GM23338 (cell line): ENCODE results near the gene KTI12.

Source experiments
- CREB1 ChIP-seq: fragments of 250-450 bp; sonication (Bioruptor Pico); IDR thresholded peaks from 2 replicates; pipeline ENCODE4 v1.5.0; 2020; ENCODE audit warnings: low read depth, mild to moderate bottlenecking, moderate library complexity
- ETS1 ChIP-seq: IDR thresholded peaks from 2 replicates; pipeline ENCODE4 v1.6.1; 2016; ENCODE audit warnings: antibody characterized with exemption
- EZH2 ChIP-seq: fragments of 200-600 bp; sonication (generic); IDR thresholded peaks from one replicate; pipeline ENCODE4 v1.8.0; 2017; ENCODE audit warnings: antibody characterized with exemption, mild to moderate bottlenecking, low read depth; ENCODE audit not compliant: unreplicated experiment
- EZH2phosphoT487 ChIP-seq: fragments of 200-600 bp; sonication (generic); IDR thresholded peaks from one replicate; pipeline ENCODE4 v1.8.1; 2018; ENCODE audit warnings: antibody characterized with exemption; ENCODE audit not compliant: unreplicated experiment
- JUNB ChIP-seq: IDR thresholded peaks from one replicate; pipeline ENCODE4 v1.6.1; 2016; ENCODE audit warnings: antibody characterized with exemption; ENCODE audit not compliant: unreplicated experiment
- NANOG ChIP-seq: IDR thresholded peaks from 2 replicates; pipeline ENCODE4 v1.6.1; 2016; ENCODE audit warnings: antibody characterized with exemption, borderline replicate concordance
- POLR2AphosphoS5 ChIP-seq: IDR thresholded peaks from 2 replicates; pipeline ENCODE4 v1.6.1; 2016; ENCODE audit warnings: antibody characterized with exemption, low read depth
- STAT1 ChIP-seq: IDR thresholded peaks from one replicate; pipeline ENCODE4 v1.6.1; 2016; ENCODE audit warnings: antibody characterized with exemption; ENCODE audit not compliant: unreplicated experiment
- ZNF114 ChIP-seq: fragments of 250-450 bp; sonication (Bioruptor Pico); IDR thresholded peaks from 2 replicates; pipeline ENCODE4 v1.5.0; 2020; ENCODE audit warnings: mild to moderate bottlenecking, moderate library complexity
- ZNF331 ChIP-seq: fragments of 250-450 bp; sonication (Bioruptor Pico); IDR thresholded peaks from 2 replicates; pipeline ENCODE4 v1.5.0; 2020; ENCODE audit warnings: low read depth, mild to moderate bottlenecking, moderate library complexity
- ZNF462 ChIP-seq: fragments of 250-450 bp; sonication (Bioruptor Pico); IDR thresholded peaks from 2 replicates; pipeline ENCODE4 v1.5.0; 2020; ENCODE audit warnings: mild to moderate bottlenecking, moderate library complexity
- TF ChIP-seq, protein P1 (sequence below), 2 experiments: fragments of 200-600 bp in 1 of 2; sonication (generic) in 1 of 2; conservative IDR thresholded peaks; 2 replicates each; pipeline versions ENCODE4 v1.5.1 to v1.6.1; 2016 to 2017; ENCODE audit warnings: antibody characterized with exemption in 2 of 2, low read depth in 2 of 2, mild to moderate bottlenecking in 2 of 2, moderate library complexity in 1 of 2
- TF ChIP-seq, protein P2 (sequence below): IDR thresholded peaks from one replicate; pipeline ENCODE4 v1.6.1; 2018; ENCODE audit warnings: antibody characterized with exemption; ENCODE audit not compliant: unreplicated experiment

DNA sequence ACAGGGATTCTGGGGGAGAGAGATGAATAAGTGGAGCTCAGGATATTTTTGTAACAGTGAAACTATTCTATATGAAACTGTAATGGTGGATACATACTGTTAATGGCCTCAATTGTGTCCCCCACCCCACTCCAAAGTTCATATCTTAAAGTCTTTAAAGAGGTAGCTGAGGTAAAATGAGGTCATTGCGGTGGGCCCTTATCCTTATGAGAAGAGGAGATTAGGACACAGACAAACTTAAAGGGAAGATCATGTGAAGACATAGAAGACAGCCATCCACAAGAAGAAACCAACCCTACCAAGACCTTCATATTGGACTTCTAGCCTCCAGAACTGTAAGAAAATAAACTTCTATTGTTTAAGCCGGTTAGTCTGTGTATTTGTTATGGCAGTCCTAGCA is 11.6 kb upstream of the KTI12 start:
- TF ChIP-seq, protein P1, sequence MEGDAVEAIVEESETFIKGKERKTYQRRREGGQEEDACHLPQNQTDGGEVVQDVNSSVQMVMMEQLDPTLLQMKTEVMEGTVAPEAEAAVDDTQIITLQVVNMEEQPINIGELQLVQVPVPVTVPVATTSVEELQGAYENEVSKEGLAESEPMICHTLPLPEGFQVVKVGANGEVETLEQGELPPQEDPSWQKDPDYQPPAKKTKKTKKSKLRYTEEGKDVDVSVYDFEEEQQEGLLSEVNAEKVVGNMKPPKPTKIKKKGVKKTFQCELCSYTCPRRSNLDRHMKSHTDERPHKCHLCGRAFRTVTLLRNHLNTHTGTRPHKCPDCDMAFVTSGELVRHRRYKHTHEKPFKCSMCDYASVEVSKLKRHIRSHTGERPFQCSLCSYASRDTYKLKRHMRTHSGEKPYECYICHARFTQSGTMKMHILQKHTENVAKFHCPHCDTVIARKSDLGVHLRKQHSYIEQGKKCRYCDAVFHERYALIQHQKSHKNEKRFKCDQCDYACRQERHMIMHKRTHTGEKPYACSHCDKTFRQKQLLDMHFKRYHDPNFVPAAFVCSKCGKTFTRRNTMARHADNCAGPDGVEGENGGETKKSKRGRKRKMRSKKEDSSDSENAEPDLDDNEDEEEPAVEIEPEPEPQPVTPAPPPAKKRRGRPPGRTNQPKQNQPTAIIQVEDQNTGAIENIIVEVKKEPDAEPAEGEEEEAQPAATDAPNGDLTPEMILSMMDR (conservative IDR thresholded peaks at IDR 0.05; ENCODE audit: low read depth in 2 of 2), result no peak
- TF ChIP-seq POLR2AphosphoS5 (no peak), ZNF462 (CRISPR knock-in tag) (no peak), EZH2phosphoT487 (no peak), EZH2 (no peak), CREB1 (CRISPR knock-in tag) (no peak), ETS1 (no peak), ZNF114 (CRISPR knock-in tag) (no peak), STAT1 (no peak), NANOG (no peak), JUNB (no peak), ZNF331 (CRISPR knock-in tag) (no peak)
- TF ChIP-seq, protein P2, sequence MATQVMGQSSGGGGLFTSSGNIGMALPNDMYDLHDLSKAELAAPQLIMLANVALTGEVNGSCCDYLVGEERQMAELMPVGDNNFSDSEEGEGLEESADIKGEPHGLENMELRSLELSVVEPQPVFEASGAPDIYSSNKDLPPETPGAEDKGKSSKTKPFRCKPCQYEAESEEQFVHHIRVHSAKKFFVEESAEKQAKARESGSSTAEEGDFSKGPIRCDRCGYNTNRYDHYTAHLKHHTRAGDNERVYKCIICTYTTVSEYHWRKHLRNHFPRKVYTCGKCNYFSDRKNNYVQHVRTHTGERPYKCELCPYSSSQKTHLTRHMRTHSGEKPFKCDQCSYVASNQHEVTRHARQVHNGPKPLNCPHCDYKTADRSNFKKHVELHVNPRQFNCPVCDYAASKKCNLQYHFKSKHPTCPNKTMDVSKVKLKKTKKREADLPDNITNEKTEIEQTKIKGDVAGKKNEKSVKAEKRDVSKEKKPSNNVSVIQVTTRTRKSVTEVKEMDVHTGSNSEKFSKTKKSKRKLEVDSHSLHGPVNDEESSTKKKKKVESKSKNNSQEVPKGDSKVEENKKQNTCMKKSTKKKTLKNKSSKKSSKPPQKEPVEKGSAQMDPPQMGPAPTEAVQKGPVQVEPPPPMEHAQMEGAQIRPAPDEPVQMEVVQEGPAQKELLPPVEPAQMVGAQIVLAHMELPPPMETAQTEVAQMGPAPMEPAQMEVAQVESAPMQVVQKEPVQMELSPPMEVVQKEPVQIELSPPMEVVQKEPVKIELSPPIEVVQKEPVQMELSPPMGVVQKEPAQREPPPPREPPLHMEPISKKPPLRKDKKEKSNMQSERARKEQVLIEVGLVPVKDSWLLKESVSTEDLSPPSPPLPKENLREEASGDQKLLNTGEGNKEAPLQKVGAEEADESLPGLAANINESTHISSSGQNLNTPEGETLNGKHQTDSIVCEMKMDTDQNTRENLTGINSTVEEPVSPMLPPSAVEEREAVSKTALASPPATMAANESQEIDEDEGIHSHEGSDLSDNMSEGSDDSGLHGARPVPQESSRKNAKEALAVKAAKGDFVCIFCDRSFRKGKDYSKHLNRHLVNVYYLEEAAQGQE, result no peak
